GM21381 (cell line): ENCODE measurements around the gene FUBP3.

Source experiments
- ATAC-seq: cut with Tn5 transposase; IDR thresholded peaks from one replicate; pipeline ENCODE4 v1.9.1; 2021; ENCODE audit warnings: mild to moderate bottlenecking, moderate library complexity; ENCODE audit not compliant: unreplicated experiment

The FUBP3 gene

GRCh38 chr9:130661451-130662098, 82.2 kb downstream of the FUBP3 start:
- no peak for ATAC-seq

- ATAC-seq = no peak
These were observed 83.0 kb downstream of the FUBP3 start for GRCh38 chr9:130662099-130662969.

DNA sequence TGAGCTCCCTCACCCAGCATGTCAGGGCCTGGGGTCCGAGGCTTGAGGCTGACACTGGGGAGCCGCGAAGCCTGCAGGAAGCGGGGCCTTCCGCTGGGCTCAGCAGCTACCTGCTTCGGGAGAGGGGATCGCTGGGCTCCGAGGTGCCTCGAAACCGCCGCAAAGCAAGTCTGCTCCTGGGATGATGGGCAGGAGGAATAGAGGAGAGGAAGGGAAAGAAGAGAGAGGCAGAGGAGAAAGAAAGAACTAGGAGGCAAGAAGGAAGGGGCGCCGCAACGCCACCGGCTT, 83.5 kb downstream of the FUBP3 start:
- ATAC-seq = no peak

- ATAC-seq = no peak
These were observed 84.0 kb downstream of the FUBP3 start for GRCh38 chr9:130663258-130663976.

DNA sequence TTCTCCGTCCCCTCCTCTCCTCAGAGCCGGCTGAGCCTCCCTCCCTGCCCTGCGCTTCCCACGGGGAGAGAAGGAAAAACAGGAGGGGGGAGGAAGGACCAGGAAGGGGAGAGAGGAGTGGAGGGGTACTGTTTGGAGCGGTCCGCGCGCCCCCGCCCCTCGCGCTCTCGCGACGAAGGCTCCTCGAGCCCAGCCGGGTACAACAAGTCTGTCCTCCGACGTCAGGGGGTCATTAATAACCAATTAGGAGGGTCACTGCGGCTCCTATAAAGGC, 84.5 kb downstream of the FUBP3 start:
- no peak for ATAC-seq

DNA sequence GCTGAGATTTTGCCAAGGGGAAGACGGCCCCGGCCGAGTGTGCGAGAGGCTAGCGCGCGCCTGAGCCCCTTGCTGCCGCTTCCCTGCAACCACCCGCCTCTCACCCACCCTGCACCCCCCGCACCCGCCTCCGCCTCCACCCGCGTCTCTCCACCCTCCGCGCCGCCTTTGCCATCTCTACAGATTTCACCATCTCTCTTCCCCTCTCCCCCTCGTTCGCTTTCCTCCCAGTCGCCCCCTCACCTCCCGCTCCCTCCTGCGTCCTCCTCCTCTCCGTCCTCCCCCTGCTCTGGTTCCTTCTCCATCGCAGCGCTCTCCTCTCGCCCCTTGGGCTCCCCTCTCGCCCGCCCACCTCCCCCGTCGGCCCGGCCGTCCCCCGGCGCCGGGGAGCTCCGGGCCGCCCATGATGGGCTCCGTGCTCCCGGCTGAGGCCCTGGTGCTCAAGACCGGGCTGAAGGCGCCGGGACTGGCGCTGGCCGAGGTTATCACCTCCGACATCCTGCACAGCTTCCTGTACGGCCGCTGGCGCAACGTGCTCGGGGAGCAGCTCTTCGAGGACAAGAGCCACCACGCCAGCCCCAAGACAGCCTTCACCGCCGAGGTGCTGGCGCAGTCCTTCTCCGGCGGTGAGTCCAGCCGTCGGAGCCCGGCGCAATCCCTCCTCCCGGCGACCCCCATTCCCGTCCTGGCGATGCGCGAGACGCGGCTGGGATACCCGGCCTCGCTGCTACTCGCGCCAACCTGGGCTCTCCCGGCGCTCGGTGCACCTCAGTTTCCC, 85.1 kb downstream of the FUBP3 start, which contains the start of gene PRDM12:
Gene PRDM12, plus strand, starts transcription at position 344 of the 778 bp plus-strand sequence. Its CDS starts 60 bp downstream, at position 404.
- no peak for ATAC-seq

- ATAC-seq = no peak
These were observed 85.7 kb downstream of the FUBP3 start for GRCh38 chr9:130665029-130665430.

DNA sequence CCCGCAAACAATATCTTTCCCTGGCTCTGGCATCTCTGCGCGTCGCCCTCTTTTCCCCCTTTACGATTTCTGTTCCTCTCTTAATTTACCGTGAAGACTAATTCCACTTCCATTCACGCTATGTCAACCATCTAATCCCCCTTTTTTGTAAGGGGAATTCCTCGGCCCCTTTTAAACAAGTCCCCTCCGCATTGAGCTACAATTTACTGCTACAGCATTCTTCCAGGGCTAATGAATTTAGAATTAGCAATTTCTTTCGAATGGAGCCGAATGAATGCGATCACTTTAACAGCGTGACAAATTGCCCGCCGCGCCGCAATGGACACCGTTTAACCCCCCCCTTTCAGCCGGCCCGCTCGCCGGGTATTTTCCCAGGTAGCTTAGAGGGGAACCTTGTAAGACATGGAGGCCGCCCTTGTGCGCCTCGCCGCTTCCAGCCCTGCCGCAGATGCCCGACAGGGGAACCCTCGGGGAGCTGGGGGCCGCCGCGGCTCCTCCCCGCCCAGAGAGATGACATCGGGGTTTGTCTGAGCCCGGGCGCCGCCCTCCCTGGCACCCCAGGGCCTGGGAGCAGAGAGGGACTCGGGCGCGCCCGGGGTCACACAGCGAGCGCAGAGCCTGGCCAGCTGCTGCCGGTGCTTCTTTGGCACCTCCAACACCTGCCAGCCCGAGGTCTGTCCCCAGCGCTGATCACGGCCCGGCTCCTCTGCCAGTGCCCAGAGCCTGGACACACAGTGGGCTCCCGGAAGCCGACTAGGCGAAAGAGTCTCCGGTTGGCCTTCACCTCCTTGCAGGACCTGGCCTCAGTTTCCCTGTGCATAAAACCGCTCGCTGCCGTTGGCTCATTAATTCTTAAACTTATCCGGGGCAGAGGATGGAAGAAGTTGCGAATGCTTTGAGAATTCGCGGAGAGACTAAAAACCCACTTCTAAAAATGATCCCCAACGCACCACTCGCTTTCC, 86.3 kb downstream of the FUBP3 start:
- no peak for ATAC-seq

GRCh38 chr9:130666393-130667119, 87.2 kb downstream of the FUBP3 start:
- ATAC-seq = no peak

GRCh38 chr9:130667120-130667435, 87.7 kb downstream of the FUBP3 start:
- no peak for ATAC-seq

DNA sequence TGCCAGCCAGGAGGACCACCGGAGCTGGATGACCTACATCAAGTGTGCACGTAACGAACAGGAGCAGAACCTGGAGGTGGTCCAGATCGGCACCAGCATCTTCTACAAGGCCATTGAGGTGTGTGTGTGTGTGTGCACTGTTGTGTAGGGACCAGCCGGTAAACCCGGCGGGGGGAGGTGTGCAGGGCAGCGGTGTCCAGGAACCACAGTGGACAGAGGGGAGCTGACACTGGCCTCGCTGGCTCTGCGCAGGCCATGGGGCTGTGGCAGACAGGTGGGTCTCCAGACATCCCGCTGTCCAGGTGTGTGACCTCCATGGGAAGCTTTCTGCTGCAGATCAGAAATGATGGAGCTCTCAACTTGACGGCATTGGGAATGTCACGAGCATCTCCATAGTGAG, 88.8 kb downstream of the FUBP3 start:
- no peak for ATAC-seq

DNA sequence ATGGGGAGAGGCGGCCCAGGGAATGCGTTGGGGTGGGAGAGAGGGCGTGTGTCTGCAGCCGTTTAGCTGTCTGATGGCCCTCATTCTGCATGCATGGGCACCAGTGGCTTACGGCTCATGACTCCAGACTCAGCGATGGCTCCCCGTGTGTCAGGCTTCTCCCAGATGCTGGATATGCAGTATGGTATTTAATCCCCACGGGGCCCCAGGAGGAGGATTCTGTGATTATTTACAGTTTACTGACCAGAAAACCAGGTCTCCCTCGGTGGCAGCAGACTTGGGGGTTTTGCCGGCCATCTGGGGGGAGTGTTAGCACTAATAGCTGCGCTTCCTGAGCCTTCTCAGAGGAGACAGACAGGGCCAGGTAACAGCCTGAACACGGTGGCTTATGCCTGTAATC, 89.3 kb downstream of the FUBP3 start:
- no peak for ATAC-seq

- ATAC-seq = no peak
These were observed 90.6 kb downstream of the FUBP3 start for GRCh38 chr9:130669965-130670364.

DNA sequence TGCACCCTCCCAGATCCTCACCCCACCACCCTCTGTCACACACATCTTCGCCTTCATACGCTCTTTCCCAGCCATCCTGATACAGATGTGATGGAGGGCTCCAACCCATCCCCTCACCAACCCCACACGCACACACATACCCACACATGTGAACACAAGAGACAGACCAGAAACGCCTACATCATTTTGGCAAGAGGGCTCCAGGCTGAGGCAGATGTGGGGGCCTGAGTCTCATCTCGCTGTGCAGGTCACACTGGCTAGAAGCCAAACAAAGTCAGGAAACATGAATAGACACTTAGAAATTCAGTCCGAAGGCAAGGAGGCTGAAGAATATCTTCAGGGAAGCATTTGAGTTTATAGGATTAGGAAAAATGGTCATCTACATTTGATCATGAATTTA, 91.3 kb downstream of the FUBP3 start:
- no peak for ATAC-seq

- no peak for ATAC-seq
These were observed 93.1 kb downstream of the FUBP3 start for GRCh38 chr9:130672466-130672865.

GRCh38 chr9:130672933-130673615, 93.7 kb downstream of the FUBP3 start:
- no peak for ATAC-seq

- no peak for ATAC-seq
These were observed 96.0 kb downstream of the FUBP3 start for GRCh38 chr9:130675396-130675795.

DNA sequence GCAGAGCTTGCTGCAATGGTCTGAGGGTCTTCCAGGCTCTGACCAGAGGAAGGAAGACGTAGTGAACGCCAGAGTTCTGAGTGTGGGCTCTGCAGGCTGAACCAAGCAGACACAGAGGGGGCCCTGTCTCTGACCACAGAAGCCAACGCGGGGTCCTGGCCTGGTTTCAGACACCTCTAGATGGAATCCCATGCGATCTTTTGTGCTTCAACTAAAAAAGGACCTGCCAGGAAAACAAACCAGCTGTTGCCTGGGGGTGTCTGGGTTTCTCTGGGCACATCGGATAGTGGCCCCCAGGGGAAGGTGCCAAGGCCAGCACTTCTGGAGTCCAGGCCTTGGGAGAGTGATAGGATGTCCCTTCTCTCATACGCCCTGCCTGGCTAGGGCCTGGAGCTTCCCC, 97.9 kb downstream of the FUBP3 start:
- no peak for ATAC-seq
